D721Med (cell line): ENCODE data around the gene KCNG1.

ENCODE experiments used
- DNase-seq: peaks from one replicate; pipeline ENCODE4 v3.0.0; 2011; ENCODE audit warnings: low spot score; ENCODE audit not compliant: insufficient read length
- FAIRE-seq: peaks from 2 replicates; lab custom pipeline; 2011; peaks lifted over from hg19 to GRCh38; lab: Jason Lieb, UNC
- CTCF ChIP-seq: IDR thresholded peaks from 2 replicates; pipeline ENCODE4 v1.5.1; 2012; ENCODE audit warnings: mild to moderate bottlenecking, control low read depth; ENCODE audit not compliant: insufficient read depth; ENCODE audit errors: missing control alignments

KCNG1 gene

GRCh38 chr20:51004305-51004727 lies 18.6 kb downstream of the KCNG1 start:
- FAIRE-seq = no peak
- no peak for DNase-seq
- TF ChIP-seq CTCF = no peak

- FAIRE-seq (no peak), DNase-seq (no peak)
- no peak for TF ChIP-seq CTCF
Measured at GRCh38 chr20:51003753-51004152, 19.2 kb downstream of the KCNG1 start.

DNA sequence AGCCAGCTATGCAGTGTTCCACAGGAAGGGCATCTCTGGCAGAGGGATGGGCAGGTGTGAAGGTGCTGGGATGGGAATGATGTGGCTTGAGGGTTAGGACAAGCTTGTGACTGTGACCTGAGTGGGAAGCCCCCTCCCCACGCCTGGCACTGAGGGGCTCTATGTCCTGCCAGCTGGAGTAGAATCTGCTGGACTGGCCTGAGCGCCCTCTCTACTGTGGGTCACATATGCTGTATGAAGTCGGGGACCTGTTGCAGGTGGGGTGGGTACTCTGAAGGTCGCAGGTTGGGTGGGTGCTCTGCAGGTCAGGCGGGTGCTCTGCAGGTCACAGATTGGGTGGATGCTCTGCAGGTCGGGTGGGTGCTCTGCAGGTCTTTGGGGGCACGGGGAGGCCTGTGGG lies 20.3 kb downstream of the KCNG1 start:
- no peak for FAIRE-seq
- no peak for DNase-seq
- TF ChIP-seq CTCF = no peak

DNA sequence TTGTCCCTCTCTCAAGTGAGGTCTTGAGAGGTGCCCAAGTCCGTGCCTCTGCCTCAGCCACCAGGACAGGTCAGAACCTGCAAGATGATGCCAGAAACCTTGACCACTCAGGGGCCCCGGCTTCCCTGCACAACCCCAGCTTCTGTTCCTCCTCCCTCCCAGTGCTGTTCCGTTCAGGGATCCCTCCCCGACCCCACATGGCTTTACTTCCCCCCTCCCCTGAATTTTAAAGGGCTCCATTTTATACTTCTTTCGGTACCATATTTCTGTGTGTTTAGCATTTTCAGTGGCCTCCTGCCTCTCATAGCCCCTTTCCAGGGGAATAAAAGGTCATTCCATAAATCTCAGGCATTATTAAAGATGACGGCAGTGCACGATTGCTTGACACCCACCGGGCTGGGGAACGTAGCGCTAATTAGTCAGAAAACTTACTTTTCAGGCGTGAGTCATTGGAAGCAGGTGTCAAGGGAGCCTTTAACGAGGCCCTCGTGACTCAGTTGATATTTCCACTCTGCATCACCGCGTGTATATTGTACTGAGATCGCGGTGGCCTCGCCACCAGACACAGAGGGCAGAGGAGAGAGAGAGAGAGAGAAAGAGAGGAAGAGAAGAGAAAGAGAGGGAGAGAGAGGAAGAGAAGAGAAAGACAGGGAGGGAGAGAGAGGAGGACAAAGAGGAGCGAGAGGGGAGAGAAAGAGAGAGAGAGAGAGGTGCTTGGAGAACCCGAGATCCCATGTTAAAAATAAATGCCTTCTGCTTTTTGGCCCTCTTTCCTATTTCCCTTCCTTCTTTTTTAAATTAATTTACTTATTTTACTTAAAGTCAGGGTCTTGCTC lies 21.3 kb downstream of the KCNG1 start:
- no peak for FAIRE-seq
- TF ChIP-seq CTCF = no peak
- DNase-seq = no peak

DNA sequence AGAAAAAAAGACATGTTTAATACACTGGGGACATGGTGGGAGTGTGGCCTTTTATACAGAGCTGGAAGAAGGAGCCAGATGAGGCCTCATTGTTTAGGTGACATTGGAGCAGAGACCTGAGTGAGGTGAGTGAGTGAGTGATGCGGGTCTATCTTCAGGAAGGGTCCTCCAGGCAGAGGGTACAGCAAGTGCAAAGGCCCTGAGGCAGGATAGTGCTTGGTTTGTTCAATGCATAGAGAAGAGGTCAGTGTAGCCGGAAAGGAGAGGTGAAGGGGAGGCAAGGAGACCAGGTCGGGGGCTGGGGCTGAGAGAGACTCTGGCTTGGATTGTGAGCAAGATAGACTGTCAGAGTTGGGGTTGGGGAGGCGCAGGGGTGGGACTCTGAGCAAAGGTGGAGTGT lies 23.6 kb downstream of the KCNG1 start:
- DNase-seq = no peak
- no peak for FAIRE-seq
- TF ChIP-seq CTCF = no peak

DNA sequence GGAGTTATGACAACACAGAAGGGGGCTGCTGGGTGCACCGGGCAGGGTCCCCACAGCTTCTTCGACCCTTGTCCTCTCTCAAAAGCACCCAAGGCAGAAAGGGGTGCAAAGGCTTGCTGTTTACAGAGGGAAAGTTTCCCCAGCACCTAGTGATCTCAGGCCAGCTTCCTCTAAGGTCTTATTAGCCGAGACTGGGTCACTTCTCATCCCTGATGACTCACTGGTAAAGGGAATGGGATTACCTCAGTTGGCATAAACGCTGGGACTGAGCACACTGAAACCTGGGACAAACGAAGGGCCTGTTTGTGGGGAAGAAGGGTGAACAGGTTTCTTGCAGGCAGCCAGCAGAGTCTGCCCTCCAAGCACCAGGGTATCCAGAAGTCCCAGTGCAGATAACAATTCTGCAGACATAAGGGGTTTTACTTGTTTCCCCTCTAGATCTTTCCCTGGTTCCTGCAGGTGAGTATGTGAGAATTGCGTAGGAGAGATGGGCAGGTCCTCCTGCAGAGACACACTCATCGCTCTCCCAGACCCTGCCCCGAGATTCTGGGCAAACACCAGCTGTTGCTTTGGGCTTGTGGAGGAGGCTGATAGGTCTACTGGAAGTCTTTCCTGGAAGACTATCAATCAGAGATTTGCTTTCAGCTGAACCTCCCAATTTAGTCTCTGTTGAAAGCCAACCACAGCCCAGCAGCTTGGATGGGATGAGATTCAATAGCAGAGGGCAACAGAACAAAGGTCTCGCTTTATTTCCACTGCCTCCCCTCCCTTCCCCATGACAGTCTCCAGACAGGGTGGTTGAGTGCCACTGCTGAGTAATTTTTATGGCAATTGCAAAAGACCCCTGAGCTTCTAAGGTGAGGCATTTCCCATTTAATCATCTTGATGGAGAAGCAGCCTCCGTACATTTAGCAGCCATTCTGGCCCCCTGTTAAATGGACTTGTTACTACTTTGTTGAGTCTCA lies 25.7 kb downstream of the KCNG1 start:
- FAIRE-seq (no peak), DNase-seq (no peak)
- TF ChIP-seq CTCF = no peak
